ENCODE data around the gene CER1.

Gene CER1

DNA sequence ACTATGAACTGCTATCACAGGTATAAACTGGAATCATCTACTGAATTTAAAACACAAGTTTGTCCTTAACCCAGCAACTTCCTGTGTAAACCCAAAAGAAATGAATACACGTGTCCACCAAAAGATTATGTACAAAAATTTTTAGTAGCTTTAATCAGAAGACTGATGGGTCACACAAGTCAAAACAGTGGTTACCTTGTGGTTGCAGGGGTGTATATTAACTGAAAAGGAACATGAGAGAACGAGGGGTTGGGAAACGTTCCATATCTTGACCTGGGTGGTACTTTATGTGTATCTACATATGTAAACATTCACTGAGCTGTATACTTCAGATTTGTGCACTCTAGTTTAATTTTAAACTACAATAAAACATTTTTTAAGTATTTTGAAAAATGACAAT lies 47.9 kb downstream of the CER1 start:
- DNase-seq (ENCODE audit: low read depth): no peak
- no peak overlapping the region for H3K4me3 ChIP-seq (ENCODE audit: control insufficient read depth, low read depth, low read length)
- TF ChIP-seq, protein P1, sequence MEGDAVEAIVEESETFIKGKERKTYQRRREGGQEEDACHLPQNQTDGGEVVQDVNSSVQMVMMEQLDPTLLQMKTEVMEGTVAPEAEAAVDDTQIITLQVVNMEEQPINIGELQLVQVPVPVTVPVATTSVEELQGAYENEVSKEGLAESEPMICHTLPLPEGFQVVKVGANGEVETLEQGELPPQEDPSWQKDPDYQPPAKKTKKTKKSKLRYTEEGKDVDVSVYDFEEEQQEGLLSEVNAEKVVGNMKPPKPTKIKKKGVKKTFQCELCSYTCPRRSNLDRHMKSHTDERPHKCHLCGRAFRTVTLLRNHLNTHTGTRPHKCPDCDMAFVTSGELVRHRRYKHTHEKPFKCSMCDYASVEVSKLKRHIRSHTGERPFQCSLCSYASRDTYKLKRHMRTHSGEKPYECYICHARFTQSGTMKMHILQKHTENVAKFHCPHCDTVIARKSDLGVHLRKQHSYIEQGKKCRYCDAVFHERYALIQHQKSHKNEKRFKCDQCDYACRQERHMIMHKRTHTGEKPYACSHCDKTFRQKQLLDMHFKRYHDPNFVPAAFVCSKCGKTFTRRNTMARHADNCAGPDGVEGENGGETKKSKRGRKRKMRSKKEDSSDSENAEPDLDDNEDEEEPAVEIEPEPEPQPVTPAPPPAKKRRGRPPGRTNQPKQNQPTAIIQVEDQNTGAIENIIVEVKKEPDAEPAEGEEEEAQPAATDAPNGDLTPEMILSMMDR (conservative IDR thresholded peaks at IDR 0.05; ENCODE audit: control insufficient read depth, insufficient read depth, low read depth, low read length): no peak

DNA sequence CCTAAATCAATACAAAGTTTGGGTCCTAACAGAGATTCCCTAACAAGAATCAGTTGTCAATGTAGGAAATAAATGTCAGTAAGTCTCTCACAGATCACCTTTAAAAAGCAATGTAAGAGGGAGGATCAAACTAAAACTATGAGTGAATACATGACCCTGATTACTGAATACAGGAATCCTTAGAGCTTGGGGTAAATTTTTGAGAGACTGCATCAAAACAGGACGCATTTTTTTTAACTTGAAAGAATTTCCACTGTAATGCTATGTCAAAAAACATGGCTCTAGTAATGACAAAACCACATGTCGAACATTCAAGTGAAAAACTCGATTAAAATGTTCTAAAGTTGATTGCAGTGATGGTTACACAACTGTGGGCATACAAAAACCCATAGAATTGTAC lies 51.2 kb downstream of the CER1 start:
- H3K4me3 ChIP-seq (ENCODE audit: control insufficient read depth, low read depth, low read length): no peak overlapping the region
- DNase-seq (ENCODE audit: low read depth): no peak
- TF ChIP-seq, protein P1 (conservative IDR thresholded peaks at IDR 0.05; ENCODE audit: control insufficient read depth, insufficient read depth, low read depth, low read length): no peak

DNA sequence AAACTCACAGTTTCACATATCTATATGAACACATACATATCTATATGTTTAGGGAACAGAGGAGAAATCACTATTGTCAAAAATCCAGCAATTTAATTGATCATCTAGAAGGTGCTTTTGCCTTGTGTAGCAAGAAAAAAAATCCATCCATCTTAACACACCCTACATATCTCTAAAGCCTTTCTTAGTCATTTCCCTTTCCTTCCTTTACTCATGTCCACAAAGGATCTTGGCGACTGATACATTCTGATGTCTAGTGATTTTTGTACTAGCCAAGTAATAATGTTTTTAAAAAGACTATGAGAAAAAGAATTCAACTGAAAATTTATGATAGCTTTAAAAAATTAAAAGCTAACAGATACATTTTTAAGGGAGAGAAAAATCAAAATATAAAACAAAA lies 51.8 kb downstream of the CER1 start:
- peak; percentile 54 for DNase-seq (ENCODE audit: low read depth)
- no peak overlapping the region for H3K4me3 ChIP-seq (ENCODE audit: control insufficient read depth, low read depth, low read length)
- TF ChIP-seq, protein P1 (conservative IDR thresholded peaks at IDR 0.05; ENCODE audit: control insufficient read depth, insufficient read depth, low read depth, low read length): no peak
